Colonic mucosa (tissue), 4 donors: Measurements from ENCODE around the gene CCDC77. TPM values are rescaled to one million over a fixed set of nuclear protein-coding genes. Genes with fewer than 3 reads are reported as not detected.

Experiments used
- DNase-seq: peaks from one replicate; pipeline ENCODE4 v3.0.0-alpha.2; 2020
- H3K27ac ChIP-seq: fragments of 200-600 bp; one replicate; pipeline ENCODE4 v1.8.0; 2021
- H3K27me3 ChIP-seq: fragments of 200-600 bp; one replicate; pipeline ENCODE4 v1.8.0; 2021
- H3K36me3 ChIP-seq: fragments of 200-600 bp; one replicate; pipeline ENCODE4 v1.8.0; 2021
- H3K4me1 ChIP-seq: fragments of 200-600 bp; one replicate; pipeline ENCODE4 v1.8.0; 2021; ENCODE audit warnings: mild to moderate bottlenecking
- H3K4me3 ChIP-seq: fragments of 200-600 bp; one replicate; pipeline ENCODE4 v1.8.0; 2021
- H3K9ac ChIP-seq, 2 donors: one replicate each; pipeline ENCODE4 v1.7.0; 2013; ENCODE audit warnings: control low read depth in 2 of 2, low read depth in 2 of 2, low read length in 2 of 2
- H3K9me3 ChIP-seq: fragments of 200-600 bp; one replicate; pipeline ENCODE4 v1.8.0; 2021
- CTCF ChIP-seq: fragments of 200-600 bp; IDR thresholded peaks from one replicate; pipeline ENCODE4 v1.8.0; 2022; ENCODE audit warnings: antibody characterized with exemption, mild to moderate bottlenecking
- intact Hi-C: fragments of 100-400 bp; cut with DNase I; formaldehyde crosslinking; loops from one replicate; pipeline ENCODE4 v1.14.1; 2022
- total RNA-seq, 2 donors: library from RNA; stranded (reverse); fragmentation: NEBNext Ultra II Directional in 1 of 2; extraction: Animal tissue kit (Norgen Biotek cat#: 25700) in 1 of 2; gene quantifications; one replicate each; pipeline ENCODE4 v1.2.1, GENCODE V29; 2021
- donor health status: healthy.
- donor health status: DM: no; HTN: no; CAD: no.
- donor health status: DM: no; HTN: no; CAD: no.

CCDC77 gene
- total RNA-seq, 2 donors from 2014 or later: 5.1 to 12.5 TPM

- Histone ChIP-seq H3K36me3 (no peaks in the 10 kb centered on the region), H3K27me3 (no peaks in the 10 kb centered on the region), H3K9ac (no peak overlapping the region), H3K4me1 (no peaks in the 10 kb centered on the region), H3K4me3 (no peak overlapping the region), H3K9me3 (no peaks in the 10 kb centered on the region), H3K27ac (no peak overlapping the region)
- no peak for TF ChIP-seq CTCF
- intact Hi-C loops: no loop called here
- no peak for DNase-seq
Observed at GRCh38 chr12:490260-490659, 88.8 kb downstream of the CCDC77 start.

Other genes with a start within 250 kb of the CCDC77 start
- gene SLC6A12, start 187.5 kb upstream of the CCDC77 start, total RNA-seq: 1 to 10 TPM in 1 of 2 donors, under 1 TPM in 1; 0.16 to 2.5 TPM
- not detected for gene SLC6A13, start 138.8 kb upstream of the CCDC77 start, total RNA-seq
- gene KDM5A, start 12.3 kb upstream of the CCDC77 start, total RNA-seq: 10 to 100 TPM; 60.3 to 64.3 TPM
- 10 to 100 TPM; 73.7 to 84.0 TPM for gene B4GALNT3, start 58.3 kb downstream of the CCDC77 start, total RNA-seq